GM23248 (cell line): ENCODE measurements around the gene DAB2IP. TPM values are rescaled to one million over a fixed set of nuclear protein-coding genes. Genes with fewer than 3 reads are reported as not detected.

Experiments
- DNase-seq: peaks from one replicate; pipeline ENCODE4 v3.0.0-alpha.2; 2015
- H2AFZ ChIP-seq: fragments of 200-600 bp; sonication (generic); 2 replicates; pipeline ENCODE4 v1.6.1; 2016; ENCODE audit warnings: antibody characterized with exemption
- H3F3A ChIP-seq: fragments of 200-600 bp; sonication (generic); 2 replicates; pipeline ENCODE4 v1.6.1; 2016; ENCODE audit warnings: mild to moderate bottlenecking, antibody characterized with exemption, mixed run types; ENCODE audit not compliant: insufficient read depth
- H3K27ac ChIP-seq: fragments of 200-600 bp; sonication (generic); 2 replicates; pipeline ENCODE4 v1.5.1; 2016; ENCODE audit warnings: mild to moderate bottlenecking
- H3K27me3 ChIP-seq: fragments of 200-600 bp; sonication (generic); replicated peaks from 2 replicates; pipeline ENCODE4 v1.6.1; 2016; ENCODE audit warnings: mild to moderate bottlenecking; ENCODE audit not compliant: insufficient read depth
- H3K36me3 ChIP-seq: fragments of 200-600 bp; sonication (generic); 2 replicates; pipeline ENCODE4 v1.6.1; 2016; ENCODE audit warnings: low read depth, mild to moderate bottlenecking
- H3K4me1 ChIP-seq: fragments of 200-600 bp; sonication (generic); 2 replicates; pipeline ENCODE4 v1.6.1; 2016; ENCODE audit warnings: mild to moderate bottlenecking; ENCODE audit not compliant: insufficient read depth
- H3K4me2 ChIP-seq: fragments of 200-600 bp; sonication (generic); one replicate; pipeline ENCODE4 v1.6.1; 2016; ENCODE audit warnings: mild to moderate bottlenecking; ENCODE audit not compliant: unreplicated experiment
- H3K4me3 ChIP-seq: fragments of 200-600 bp; sonication (generic); 2 replicates; pipeline ENCODE4 v1.5.1; 2016; ENCODE audit warnings: mild to moderate bottlenecking
- H3K79me2 ChIP-seq: fragments of 200-600 bp; sonication (generic); 2 replicates; pipeline ENCODE4 v1.6.1; 2016; ENCODE audit warnings: mild to moderate bottlenecking; ENCODE audit not compliant: insufficient read depth
- H3K9ac ChIP-seq: fragments of 200-600 bp; sonication (generic); 2 replicates; pipeline ENCODE4 v1.6.1; 2016; ENCODE audit warnings: mild to moderate bottlenecking
- H3K9me2 ChIP-seq: fragments of 200-600 bp; sonication (generic); 2 replicates; pipeline ENCODE4 v1.6.1; 2016; ENCODE audit warnings: mixed run types, mild to moderate bottlenecking, moderate library complexity; ENCODE audit not compliant: insufficient read depth
- H3K9me3 ChIP-seq: fragments of 200-600 bp; sonication (generic); one replicate; pipeline ENCODE4 v1.6.1; 2017; ENCODE audit warnings: low read depth
- H4K20me1 ChIP-seq: fragments of 200-600 bp; sonication (generic); 2 replicates; pipeline ENCODE4 v1.6.0; 2016; ENCODE audit not compliant: insufficient read depth
- EZH2 ChIP-seq: fragments of 200-600 bp; sonication (generic); IDR thresholded peaks from 2 replicates; pipeline ENCODE4 v1.6.1; 2018; ENCODE audit warnings: antibody characterized with exemption, mild to moderate bottlenecking; ENCODE audit not compliant: insufficient read depth, poor library complexity, severe bottlenecking
- EZH2phosphoT487 ChIP-seq: fragments of 200-600 bp; sonication (generic); IDR thresholded peaks from 2 replicates; pipeline ENCODE4 v1.6.1; 2018; ENCODE audit warnings: antibody characterized with exemption, moderate library complexity, mild to moderate bottlenecking, low read depth; ENCODE audit not compliant: insufficient read depth
- WGBS, 2 experiments: methylation state at CpG; one replicate each; pipeline ENCODE4 v1.1.6; 2015 to 2017; ENCODE audit warnings: low lambda C conversion rate in 2 of 2, low coverage in 1 of 2; ENCODE audit errors: missing lambda C conversion rate in 2 of 2; 5-methylcytosine and 5-hydroxymethylcytosine counted together
- in situ Hi-C: fragments of 300-500 bp; cut with MboI; formaldehyde crosslinking; loops from 2 replicates; pipeline ENCODE4 v1.15.0; 2020
- polyA plus RNA-seq: library from polyadenylated mRNA; unstranded; fragments of >200 nt; fragmentation: Nextera tagmentation; extraction: Ambion mirVana; gene quantifications from 2 replicates; pipeline ENCODE4 v1.2.1, GENCODE V29; 2016
- total RNA-seq: library from RNA; depleted of rRNA; stranded (reverse); fragments of >200 nt; shearing (Covaris generic); gene quantifications from 2 replicates; pipeline ENCODE4 v1.2.3, GENCODE V29; 2014

Gene DAB2IP
- total and polyA plus RNA-seq, 2 experiments from 2014 or later: 2.6 to 19.7 TPM

DNA sequence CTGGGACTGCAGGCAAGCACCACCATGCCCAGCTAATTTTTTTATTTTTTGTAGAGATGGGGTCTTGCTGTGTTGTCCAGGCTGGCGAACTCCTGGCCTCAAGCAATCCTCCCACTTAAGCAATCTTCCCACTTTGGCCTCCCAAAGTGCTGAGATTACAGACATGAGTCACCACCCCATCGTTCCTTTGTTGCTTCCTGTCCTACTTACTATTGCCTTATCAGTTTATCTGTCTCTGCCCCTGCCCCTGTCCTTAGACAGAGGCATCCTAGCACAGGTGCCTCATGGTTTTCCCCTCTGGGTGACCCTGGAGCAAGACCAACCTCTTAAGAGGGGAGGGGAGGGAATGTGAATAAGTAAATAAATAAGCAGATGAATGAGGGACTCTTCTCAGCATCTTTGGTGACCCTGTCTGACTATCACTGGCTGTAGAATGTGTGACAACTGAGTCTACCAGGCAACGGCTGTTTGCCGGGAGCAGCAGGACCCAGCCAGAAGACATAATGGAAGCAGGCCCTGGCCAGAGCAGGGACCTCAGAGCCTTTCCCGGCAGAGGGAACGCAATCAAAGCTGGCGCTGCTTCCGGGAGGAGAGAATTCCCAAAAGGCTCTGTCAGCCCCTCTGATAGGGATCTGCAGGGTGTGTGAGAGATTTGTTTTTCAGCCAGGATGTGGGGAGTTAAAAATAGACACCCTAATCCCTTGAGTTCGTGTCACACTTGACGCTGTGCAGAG, 43.8 kb upstream of the DAB2IP start:
- H3F3A ChIP-seq: no peaks in the 10 kb centered on the region
- no peaks in the 10 kb centered on the region for H3K9me3 ChIP-seq
- no peaks in the 10 kb centered on the region for H3K79me2 ChIP-seq
- no peak overlapping the region for H3K27ac ChIP-seq
- H3K9me2 ChIP-seq: no peaks in the 10 kb centered on the region
- H2AFZ ChIP-seq: no peak overlapping the region
- no peaks in the 10 kb centered on the region for H4K20me1 ChIP-seq
- TF ChIP-seq EZH2 (no peak), EZH2phosphoT487 (no peak)
- H3K27me3 ChIP-seq: no peaks in the 10 kb centered on the region; the same call in 1 of the 2 replicates
- H3K9ac ChIP-seq: no peak overlapping the region
- WGBS, 2 experiments: 72 to 74% methylated on average over 10 of the region's 10 CpGs
- no peak for DNase-seq
- no peak overlapping the region for H3K4me2 ChIP-seq
- H3K36me3 ChIP-seq: no peaks in the 10 kb centered on the region
- H3K4me1 ChIP-seq: no peaks in the 10 kb centered on the region
- in situ Hi-C loops: no loop called here
- H3K4me3 ChIP-seq: no peak overlapping the region

DNA sequence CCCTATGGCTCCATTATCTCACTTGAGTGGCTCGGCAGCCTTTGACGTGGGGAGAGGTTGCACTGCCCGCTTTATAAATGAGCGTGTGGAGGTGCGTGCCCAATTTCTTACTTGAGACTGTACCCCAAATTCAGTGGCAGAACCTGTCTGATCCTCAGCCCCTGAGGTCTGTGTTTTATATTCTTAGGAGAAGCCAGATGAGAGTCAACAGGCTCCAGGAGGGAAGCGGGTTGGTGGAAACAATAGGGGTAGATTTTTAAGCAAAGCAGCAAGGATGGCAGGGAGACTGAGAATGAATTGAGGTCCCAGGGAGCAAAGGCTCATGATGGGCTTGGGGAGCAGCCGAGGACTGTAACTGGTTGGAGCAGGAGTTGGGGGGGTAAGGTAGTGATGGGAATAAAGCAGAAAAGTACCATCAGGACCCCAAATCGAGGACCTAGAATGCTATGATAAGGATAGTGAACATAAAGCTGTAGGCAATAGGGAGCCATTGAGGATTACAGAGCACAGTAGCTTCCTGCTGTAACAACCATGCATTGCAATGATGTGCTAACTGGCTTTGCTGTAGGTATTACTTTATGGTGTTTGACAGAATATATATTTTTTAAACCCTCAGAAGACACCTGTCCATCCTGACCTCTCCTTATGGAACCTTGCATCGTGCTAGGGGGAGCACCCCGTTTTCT, 43.1 kb upstream of the DAB2IP start:
- no peaks in the 10 kb centered on the region for H3K4me1 ChIP-seq
- H3K27me3 ChIP-seq: no peaks in the 10 kb centered on the region; the same call in 1 of the 2 replicates
- H3K4me3 ChIP-seq: no peak overlapping the region
- H3K9me3 ChIP-seq: no peaks in the 10 kb centered on the region
- no peak overlapping the region for H3K27ac ChIP-seq
- no peak overlapping the region for H3K9ac ChIP-seq
- DNase-seq: no peak
- TF ChIP-seq EZH2phosphoT487 (no peak), EZH2 (no peak)
- no peaks in the 10 kb centered on the region for H3K9me2 ChIP-seq
- H3K4me2 ChIP-seq: no peak overlapping the region
- H3K79me2 ChIP-seq: no peaks in the 10 kb centered on the region
- no peaks in the 10 kb centered on the region for H4K20me1 ChIP-seq
- H2AFZ ChIP-seq: no peak overlapping the region
- in situ Hi-C loops: no loop called here
- 88 to 93% methylated on average over 10 of the region's 10 CpGs for WGBS, 2 experiments
- H3K36me3 ChIP-seq: no peaks in the 10 kb centered on the region
- H3F3A ChIP-seq: no peaks in the 10 kb centered on the region

DNA sequence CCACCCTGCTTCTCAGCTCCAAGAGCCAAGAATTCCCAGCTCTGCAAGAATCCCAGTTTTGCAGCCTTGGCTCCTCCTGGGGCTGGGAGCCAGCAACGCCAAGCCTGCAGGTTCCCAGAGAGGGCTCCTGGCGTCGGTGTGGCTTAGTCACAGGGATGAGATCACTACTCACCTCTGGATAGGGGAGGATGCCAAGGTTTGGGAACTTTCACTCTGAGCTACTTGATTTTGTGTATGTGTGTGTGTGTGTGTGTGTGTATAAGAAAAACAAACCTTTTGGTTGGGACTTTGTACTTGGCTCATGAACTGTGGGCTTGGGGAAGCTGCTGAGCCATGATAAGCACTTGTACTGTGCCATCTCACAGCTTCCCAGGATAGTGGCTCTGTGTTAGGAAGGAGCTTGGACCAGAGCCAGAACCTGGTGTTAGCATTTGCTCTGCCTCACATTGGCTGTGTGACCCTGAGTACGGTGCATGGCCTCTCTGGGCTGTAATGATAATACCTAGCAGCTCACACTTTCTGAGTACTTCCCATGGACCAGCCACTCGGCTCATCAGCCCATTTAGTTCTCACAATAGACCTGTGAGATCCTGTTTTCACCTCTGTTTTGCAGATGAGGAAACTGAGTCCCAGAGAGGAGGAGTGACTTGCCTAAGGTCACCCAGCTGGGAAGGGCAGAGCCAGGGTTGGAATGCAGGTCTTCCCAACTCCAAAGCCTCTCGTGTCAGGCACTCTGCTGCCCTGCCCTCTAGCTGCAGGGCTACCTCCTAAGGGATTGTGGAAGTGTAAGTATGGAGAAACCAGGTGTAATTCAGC, 41.4 kb upstream of the DAB2IP start:
- no peaks in the 10 kb centered on the region for H3K36me3 ChIP-seq
- no peak overlapping the region for H3K9ac ChIP-seq
- H3K27ac ChIP-seq: no peak overlapping the region
- H3K4me3 ChIP-seq: no peak overlapping the region
- H3F3A ChIP-seq: no peaks in the 10 kb centered on the region
- H4K20me1 ChIP-seq: no peaks in the 10 kb centered on the region
- no peaks in the 10 kb centered on the region for H3K4me1 ChIP-seq
- peak; percentile 66 for DNase-seq
- no peaks in the 10 kb centered on the region; the same call in 1 of the 2 replicates for H3K27me3 ChIP-seq
- H3K9me2 ChIP-seq: no peaks in the 10 kb centered on the region
- H3K4me2 ChIP-seq: no peak overlapping the region
- in situ Hi-C loops: no loop called here
- no peak overlapping the region for H2AFZ ChIP-seq
- H3K9me3 ChIP-seq: no peaks in the 10 kb centered on the region
- TF ChIP-seq EZH2phosphoT487 (no peak), EZH2 (no peak)
- WGBS, 2 experiments: 51 to 54% methylated on average over 6 of the region's 6 CpGs
- no peaks in the 10 kb centered on the region for H3K79me2 ChIP-seq

DNA sequence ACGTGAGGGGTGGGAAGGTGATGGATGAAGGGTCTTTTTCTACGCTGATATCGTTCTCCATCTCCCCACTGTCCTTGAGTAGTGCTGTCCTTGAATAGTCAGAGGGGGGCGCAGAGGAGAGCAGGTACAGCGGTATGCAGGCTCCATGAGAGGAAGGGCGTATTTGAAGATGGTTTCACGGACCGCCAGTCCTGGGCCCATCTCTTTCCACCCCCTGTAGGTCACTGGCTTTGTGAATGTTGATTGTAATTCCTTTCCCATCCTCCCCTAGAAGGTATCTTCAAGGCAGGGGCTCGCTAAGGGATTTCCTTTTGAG, 40.8 kb upstream of the DAB2IP start:
- Histone ChIP-seq H3K27ac (no peak overlapping the region), H3K4me3 (no peak overlapping the region), H3K36me3 (no peaks in the 10 kb centered on the region), H3K9ac (no peak overlapping the region), H3F3A (no peaks in the 10 kb centered on the region), H3K79me2 (no peaks in the 10 kb centered on the region), H2AFZ (no peak overlapping the region), H4K20me1 (no peaks in the 10 kb centered on the region), H3K27me3 (no peaks in the 10 kb centered on the region; the same call in 1 of the 2 replicates), H3K9me3 (no peaks in the 10 kb centered on the region), H3K4me2 (no peak overlapping the region), H3K9me2 (no peaks in the 10 kb centered on the region), H3K4me1 (no peaks in the 10 kb centered on the region)
- in situ Hi-C loops: no loop called here
- TF ChIP-seq EZH2 (no peak), EZH2phosphoT487 (no peak)
- DNase-seq: no peak
- WGBS, 2 experiments: 81 to 84% methylated on average over 9 of the region's 9 CpGs
